Epithelial cell of proximal tubule (primary cell): Measurements from ENCODE around the gene IGSF10. TPM values are rescaled to one million over a fixed set of nuclear protein-coding genes. Genes with fewer than 3 reads are reported as not detected.
"Not testable (repeated sequence)": the region's sequence is repeated elsewhere in the genome, so short reads cannot be mapped to it uniquely, and the experiment has no call there.

Experiments
- DNase-seq: peaks from one replicate; pipeline ENCODE4 v3.0.0-alpha.2; 2011; ENCODE audit warnings: low read depth
- H3K4me3 ChIP-seq: 2 replicates; pipeline ENCODE4 v1.5.1; 2011; ENCODE audit warnings: low read depth, mild to moderate bottlenecking, low read length
- CTCF ChIP-seq: conservative IDR thresholded peaks from 2 replicates; pipeline ENCODE4 v1.5.1; 2012; ENCODE audit warnings: low read depth, mild to moderate bottlenecking, low read length
- total RNA-seq: library from RNA; depleted of rRNA; stranded (reverse); fragments of >200 nt; gene quantifications from 2 replicates; pipeline ENCODE4 v1.2.3, GENCODE V29; 2015

Gene IGSF10, protein sequence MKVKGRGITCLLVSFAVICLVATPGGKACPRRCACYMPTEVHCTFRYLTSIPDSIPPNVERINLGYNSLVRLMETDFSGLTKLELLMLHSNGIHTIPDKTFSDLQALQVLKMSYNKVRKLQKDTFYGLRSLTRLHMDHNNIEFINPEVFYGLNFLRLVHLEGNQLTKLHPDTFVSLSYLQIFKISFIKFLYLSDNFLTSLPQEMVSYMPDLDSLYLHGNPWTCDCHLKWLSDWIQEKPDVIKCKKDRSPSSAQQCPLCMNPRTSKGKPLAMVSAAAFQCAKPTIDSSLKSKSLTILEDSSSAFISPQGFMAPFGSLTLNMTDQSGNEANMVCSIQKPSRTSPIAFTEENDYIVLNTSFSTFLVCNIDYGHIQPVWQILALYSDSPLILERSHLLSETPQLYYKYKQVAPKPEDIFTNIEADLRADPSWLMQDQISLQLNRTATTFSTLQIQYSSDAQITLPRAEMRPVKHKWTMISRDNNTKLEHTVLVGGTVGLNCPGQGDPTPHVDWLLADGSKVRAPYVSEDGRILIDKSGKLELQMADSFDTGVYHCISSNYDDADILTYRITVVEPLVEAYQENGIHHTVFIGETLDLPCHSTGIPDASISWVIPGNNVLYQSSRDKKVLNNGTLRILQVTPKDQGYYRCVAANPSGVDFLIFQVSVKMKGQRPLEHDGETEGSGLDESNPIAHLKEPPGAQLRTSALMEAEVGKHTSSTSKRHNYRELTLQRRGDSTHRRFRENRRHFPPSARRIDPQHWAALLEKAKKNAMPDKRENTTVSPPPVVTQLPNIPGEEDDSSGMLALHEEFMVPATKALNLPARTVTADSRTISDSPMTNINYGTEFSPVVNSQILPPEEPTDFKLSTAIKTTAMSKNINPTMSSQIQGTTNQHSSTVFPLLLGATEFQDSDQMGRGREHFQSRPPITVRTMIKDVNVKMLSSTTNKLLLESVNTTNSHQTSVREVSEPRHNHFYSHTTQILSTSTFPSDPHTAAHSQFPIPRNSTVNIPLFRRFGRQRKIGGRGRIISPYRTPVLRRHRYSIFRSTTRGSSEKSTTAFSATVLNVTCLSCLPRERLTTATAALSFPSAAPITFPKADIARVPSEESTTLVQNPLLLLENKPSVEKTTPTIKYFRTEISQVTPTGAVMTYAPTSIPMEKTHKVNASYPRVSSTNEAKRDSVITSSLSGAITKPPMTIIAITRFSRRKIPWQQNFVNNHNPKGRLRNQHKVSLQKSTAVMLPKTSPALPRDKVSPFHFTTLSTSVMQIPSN (N-terminal part only)
- under 0.01 and 0.07 TPM in 2 replicates for total RNA-seq

DNA sequence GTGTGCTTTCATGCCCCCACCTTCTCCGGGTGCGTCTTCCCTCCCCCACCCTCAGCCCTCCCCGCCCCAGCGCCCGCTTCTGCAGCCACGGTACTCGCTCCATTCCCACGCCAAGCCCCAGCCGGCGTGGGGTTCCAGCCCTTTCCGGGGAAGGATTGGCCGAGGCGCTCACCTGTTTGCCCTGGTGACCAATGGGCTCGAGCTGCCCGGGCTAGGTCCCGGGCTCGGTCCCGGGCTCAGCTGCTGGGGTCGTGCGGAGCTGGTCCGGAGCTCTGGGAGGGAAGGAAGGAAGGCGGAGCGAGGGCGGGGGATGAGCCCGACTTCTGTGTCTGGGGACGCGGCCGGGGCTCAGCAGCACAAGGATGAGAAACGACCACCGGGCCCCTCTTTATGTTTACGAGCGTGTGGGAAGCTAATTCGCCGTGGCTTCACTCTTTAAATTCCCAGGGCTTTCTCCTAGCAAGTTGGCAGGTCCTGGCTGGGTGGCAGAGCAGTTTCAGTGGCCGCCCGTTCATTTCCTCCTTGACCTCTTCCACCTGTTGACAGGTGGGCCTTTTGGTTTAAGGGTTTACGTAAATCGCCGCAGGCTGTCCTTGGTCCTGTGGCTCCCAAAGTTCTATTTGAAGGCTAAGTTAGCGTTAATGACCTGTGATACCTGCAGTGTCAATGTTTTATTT is at the start of gene IGSF10:
IGSF10 (minus strand) TSS at position 288 of the 677 bp plus-strand sequence. CDS start 2,352 bp downstream, outside the sequence.
- no peak for DNase-seq
- peak within 1 kb of the TSS; percentile 60 for H3K4me3 ChIP-seq
- TF ChIP-seq CTCF = no peak

- not testable (repeated sequence) for DNase-seq
Measured at GRCh38 chr3:151509468-151510135, 48.7 kb upstream of the IGSF10 start.

DNA sequence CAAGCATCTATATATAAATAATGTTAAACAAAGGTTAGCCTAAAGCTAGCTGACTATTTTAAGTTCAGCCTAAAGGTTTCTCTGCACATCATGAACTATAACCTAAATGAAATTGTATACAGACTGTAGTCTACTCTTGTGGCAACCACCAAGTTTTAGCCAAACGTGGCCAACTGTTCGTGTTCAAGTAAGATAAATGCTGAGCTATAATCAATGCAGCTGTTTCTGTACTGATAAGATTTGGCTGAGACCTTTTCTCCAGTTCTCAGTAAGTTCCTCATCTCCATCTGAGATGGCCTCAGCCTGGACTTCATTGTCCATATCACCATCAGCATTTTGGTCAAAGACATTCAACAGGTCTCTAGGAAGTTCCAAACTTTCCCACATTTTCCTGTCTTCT is 43.7 kb upstream of the IGSF10 start:
- DNase-seq = no peak
- H3K4me3 ChIP-seq = no peak overlapping the region
- TF ChIP-seq CTCF = no peak

More at GRCh38 chr3:151509468-151510135, 48.7 kb upstream of the IGSF10 start:
- H3K4me3 ChIP-seq = not testable (repeated sequence)

- no peak for TF ChIP-seq CTCF
- H3K4me3 ChIP-seq = no peak overlapping the region
- no peak for DNase-seq
Measured at GRCh38 chr3:151503074-151503473, 42.2 kb upstream of the IGSF10 start.

- no peak overlapping the region for H3K4me3 ChIP-seq
- TF ChIP-seq CTCF = no peak
- DNase-seq = no peak
Measured at GRCh38 chr3:151501923-151502632, 41.2 kb upstream of the IGSF10 start.

- TF ChIP-seq CTCF = no peak
- no peak for DNase-seq
- H3K4me3 ChIP-seq = no peak overlapping the region
Measured at GRCh38 chr3:151501171-151501922, 40.5 kb upstream of the IGSF10 start.
